Mucosa of rectum (tissue), 2 donors: ENCODE data around the gene KIF26B.

Source experiments
- H3K27ac ChIP-seq, 2 donors: one replicate each; pipeline ENCODE4 v1.7.0; 2013; ENCODE audit warnings: inconsistent platforms in 2 of 2, low read depth in 2 of 2, low read length in 2 of 2
- H3K27me3 ChIP-seq, 2 donors: one replicate each; pipeline ENCODE4 v1.7.0; 2013; ENCODE audit warnings: low read length in 2 of 2; ENCODE audit not compliant: control insufficient read depth in 2 of 2, insufficient read depth in 2 of 2
- H3K36me3 ChIP-seq, 2 donors: one replicate each; pipeline ENCODE4 v1.7.0; 2013; ENCODE audit warnings: low read length in 2 of 2; ENCODE audit not compliant: control insufficient read depth in 2 of 2, insufficient read depth in 2 of 2
- H3K4me1 ChIP-seq, 2 donors: one replicate each; pipeline ENCODE4 v1.7.0; 2013; ENCODE audit warnings: low read length in 2 of 2, mild to moderate bottlenecking in 1 of 2; ENCODE audit not compliant: control insufficient read depth in 2 of 2, insufficient read depth in 2 of 2
- H3K4me3 ChIP-seq, 2 donors: one replicate each; pipeline ENCODE4 v1.7.0; 2013; ENCODE audit warnings: low read length in 2 of 2
- H3K9ac ChIP-seq, 2 donors: one replicate each; pipeline ENCODE4 v1.7.0; 2013; ENCODE audit warnings: low read length in 2 of 2, low read depth in 1 of 2, mild to moderate bottlenecking in 1 of 2
- H3K9me3 ChIP-seq, 2 donors: one replicate each; pipeline ENCODE4 v1.7.0; 2013; ENCODE audit warnings: low read length in 2 of 2; ENCODE audit not compliant: control insufficient read depth in 2 of 2
- donor health status: healthy.
- donor health status: Normal muscosa, but diverticular disease.

The KIF26B gene

GRCh38 chr1:245749053-245749452 lies 594.3 kb downstream of the KIF26B start:
- Histone ChIP-seq H3K4me3 (no peak overlapping the region), H3K9me3 (no peaks in the 10 kb centered on the region)

GRCh38 chr1:245750261-245750660 lies 595.5 kb downstream of the KIF26B start:
- H3K36me3 ChIP-seq = no peaks in the 10 kb centered on the region
- H3K27ac ChIP-seq = no peak overlapping the region
- no peak overlapping the region for H3K9ac ChIP-seq
- H3K9me3 ChIP-seq = no peaks in the 10 kb centered on the region
- no peak overlapping the region for H3K4me3 ChIP-seq
- H3K4me1 ChIP-seq = no peaks in the 10 kb centered on the region
- no peaks in the 10 kb centered on the region for H3K27me3 ChIP-seq

More at GRCh38 chr1:245749053-245749452, 594.3 kb downstream of the KIF26B start:
- H3K27ac ChIP-seq = no peak overlapping the region
- no peak overlapping the region for H3K9ac ChIP-seq
- no peaks in the 10 kb centered on the region for H3K36me3 ChIP-seq
- no peaks in the 10 kb centered on the region for H3K4me1 ChIP-seq
- H3K27me3 ChIP-seq = no peaks in the 10 kb centered on the region

DNA sequence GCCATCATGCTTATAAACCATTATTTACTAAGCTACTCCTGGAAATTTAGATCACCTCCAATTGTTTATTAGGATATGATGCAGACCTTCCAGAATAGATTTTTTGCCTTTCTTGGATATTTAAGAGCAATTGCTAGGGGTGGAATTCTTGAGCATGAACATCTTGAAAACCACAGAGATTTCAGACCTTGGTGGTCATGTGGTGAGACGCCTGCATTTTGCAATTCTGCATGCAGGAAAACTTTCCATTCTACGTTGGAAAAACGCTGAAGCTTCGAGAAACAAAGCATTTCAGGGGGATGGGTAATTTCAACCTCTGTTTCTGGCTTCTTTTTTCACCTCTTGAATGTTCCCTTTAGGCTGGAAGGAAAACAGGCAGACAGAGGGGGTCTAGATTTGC lies 596.3 kb downstream of the KIF26B start:
- Histone ChIP-seq H3K27ac (no peak overlapping the region), H3K36me3 (no peaks in the 10 kb centered on the region), H3K4me3 (no peak overlapping the region), H3K9ac (no peak overlapping the region), H3K4me1 (no peaks in the 10 kb centered on the region), H3K9me3 (no peaks in the 10 kb centered on the region), H3K27me3 (no peaks in the 10 kb centered on the region)

- no peak overlapping the region for H3K27ac ChIP-seq
Observed at GRCh38 chr1:245751726-245752470, 597.1 kb downstream of the KIF26B start.

DNA sequence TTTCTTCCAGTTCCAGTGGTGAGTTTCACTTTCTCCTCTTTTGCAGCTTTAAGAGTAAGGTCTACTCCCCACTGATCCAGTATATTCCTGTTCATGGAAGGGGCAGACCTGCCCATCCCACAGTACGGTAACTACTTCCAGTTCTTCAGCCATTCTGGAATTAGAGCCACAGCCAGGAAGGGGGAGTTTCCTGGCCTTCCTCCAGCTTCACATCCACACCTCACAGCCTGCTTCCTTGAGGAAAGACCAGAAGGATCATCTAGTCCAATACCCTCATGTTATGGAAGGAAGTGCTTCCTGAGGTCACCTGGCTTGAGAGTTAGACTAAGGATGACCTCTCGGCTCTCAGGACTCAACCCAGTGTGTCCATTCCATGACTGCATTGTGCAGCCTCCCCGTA lies 597.8 kb downstream of the KIF26B start:
- H3K4me3 ChIP-seq = no peak overlapping the region
- no peak overlapping the region for H3K9ac ChIP-seq
- no peaks in the 10 kb centered on the region for H3K36me3 ChIP-seq
- no peaks in the 10 kb centered on the region for H3K4me1 ChIP-seq
- H3K27me3 ChIP-seq = no peaks in the 10 kb centered on the region
- H3K9me3 ChIP-seq = no peaks in the 10 kb centered on the region
- no peak overlapping the region for H3K27ac ChIP-seq

More at GRCh38 chr1:245751726-245752470, 597.1 kb downstream of the KIF26B start:
- no peak overlapping the region for H3K4me3 ChIP-seq
- H3K36me3 ChIP-seq = no peaks in the 10 kb centered on the region
- no peaks in the 10 kb centered on the region for H3K4me1 ChIP-seq
- H3K9me3 ChIP-seq = no peaks in the 10 kb centered on the region
- H3K9ac ChIP-seq = no peak overlapping the region
- H3K27me3 ChIP-seq = no peaks in the 10 kb centered on the region

- Histone ChIP-seq H3K27me3 (no peaks in the 10 kb centered on the region), H3K36me3 (no peaks in the 10 kb centered on the region), H3K4me1 (no peaks in the 10 kb centered on the region), H3K4me3 (no peak overlapping the region), H3K27ac (no peak overlapping the region), H3K9ac (no peak overlapping the region), H3K9me3 (no peaks in the 10 kb centered on the region)
Observed at GRCh38 chr1:245753807-245754206, 599.0 kb downstream of the KIF26B start.

GRCh38 chr1:245754463-245754961 lies 599.7 kb downstream of the KIF26B start:
- Histone ChIP-seq H3K9me3 (no peaks in the 10 kb centered on the region), H3K27ac (no peak overlapping the region), H3K9ac (no peak overlapping the region), H3K36me3 (no peaks in the 10 kb centered on the region), H3K4me1 (no peaks in the 10 kb centered on the region), H3K4me3 (no peak overlapping the region), H3K27me3 (no peaks in the 10 kb centered on the region)
